ENCODE results near the gene CROCC2. TPM values are rescaled to one million over a fixed set of nuclear protein-coding genes. Genes with fewer than 3 reads are reported as not detected.

The CROCC2 gene
- polyA plus RNA-seq, 1 donor (not counting 4 experiments of a cell fraction or from before 2014, with no cell fraction given) = not detected

DNA sequence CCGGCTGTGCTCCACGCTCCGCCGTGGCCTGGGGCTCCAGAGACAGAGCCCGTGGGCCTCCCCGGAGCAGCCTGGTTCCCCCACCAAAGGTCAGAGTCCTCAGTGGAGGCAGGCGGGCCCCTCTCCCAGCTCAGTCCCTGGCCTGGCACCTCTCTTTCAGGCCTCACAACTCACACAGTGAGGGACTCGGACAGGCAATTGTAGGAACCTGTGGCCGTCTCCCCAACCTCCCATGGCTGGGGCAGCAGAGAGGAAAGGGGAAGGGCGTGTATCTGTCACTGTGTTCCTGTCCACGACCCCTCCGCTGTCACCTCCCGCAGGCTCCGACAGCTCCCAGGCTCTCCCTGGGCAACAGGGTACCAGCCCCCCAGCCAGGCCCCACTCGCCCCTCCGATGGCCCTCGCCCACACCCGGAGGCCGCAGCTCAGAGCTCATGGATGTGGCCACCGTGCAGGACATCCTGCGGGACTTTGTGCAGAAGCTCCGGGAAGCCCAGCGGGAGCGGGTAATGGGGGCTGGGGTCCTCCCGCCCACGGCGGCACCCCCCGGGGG is 59.8 kb downstream of the CROCC2 start:
- dilution Hi-C loops (cut with MboI; ENCODE audit: extremely low pct_ligation_motif_present, low sequenced_read_pairs) = no loop called here
- H3K4me3 ChIP-seq (ENCODE audit: control insufficient read depth in 2 of 3, extremely low read depth in 1 of 3, insufficient read depth in 2 of 3, low read depth in 1 of 3, low read length in 3 of 3) = no peak overlapping the region
- H3K4me2 ChIP-seq (ENCODE audit: control insufficient read depth, extremely low read depth, insufficient read depth, low read depth, low read length) = no peak overlapping the region
- no peaks in the 10 kb centered on the region for H3K79me2 ChIP-seq (ENCODE audit: control insufficient read depth, insufficient read depth, low read length)
- H4K20me1 ChIP-seq (ENCODE audit: control insufficient read depth, extremely low read depth, insufficient read depth, low read length) = no peaks in the 10 kb centered on the region
- H3K9ac ChIP-seq (ENCODE audit: control insufficient read depth, extremely low read depth, insufficient read depth, low read length) = no peak overlapping the region
- no peaks in the 10 kb centered on the region for H3K36me3 ChIP-seq (ENCODE audit: control insufficient read depth in 2 of 2, extremely low read depth in 1 of 2, insufficient read depth in 2 of 2, low read length in 2 of 2)
- TF ChIP-seq EZH2 (IDR thresholded peaks at IDR 0.05; ENCODE audit: low read length) = no peak
- TF ChIP-seq, protein P1, sequence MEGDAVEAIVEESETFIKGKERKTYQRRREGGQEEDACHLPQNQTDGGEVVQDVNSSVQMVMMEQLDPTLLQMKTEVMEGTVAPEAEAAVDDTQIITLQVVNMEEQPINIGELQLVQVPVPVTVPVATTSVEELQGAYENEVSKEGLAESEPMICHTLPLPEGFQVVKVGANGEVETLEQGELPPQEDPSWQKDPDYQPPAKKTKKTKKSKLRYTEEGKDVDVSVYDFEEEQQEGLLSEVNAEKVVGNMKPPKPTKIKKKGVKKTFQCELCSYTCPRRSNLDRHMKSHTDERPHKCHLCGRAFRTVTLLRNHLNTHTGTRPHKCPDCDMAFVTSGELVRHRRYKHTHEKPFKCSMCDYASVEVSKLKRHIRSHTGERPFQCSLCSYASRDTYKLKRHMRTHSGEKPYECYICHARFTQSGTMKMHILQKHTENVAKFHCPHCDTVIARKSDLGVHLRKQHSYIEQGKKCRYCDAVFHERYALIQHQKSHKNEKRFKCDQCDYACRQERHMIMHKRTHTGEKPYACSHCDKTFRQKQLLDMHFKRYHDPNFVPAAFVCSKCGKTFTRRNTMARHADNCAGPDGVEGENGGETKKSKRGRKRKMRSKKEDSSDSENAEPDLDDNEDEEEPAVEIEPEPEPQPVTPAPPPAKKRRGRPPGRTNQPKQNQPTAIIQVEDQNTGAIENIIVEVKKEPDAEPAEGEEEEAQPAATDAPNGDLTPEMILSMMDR (optimal IDR thresholded peaks at IDR 0.05 in 1 of 3, IDR thresholded peaks at IDR 0.05 in 1 of 3, conservative IDR thresholded peaks at IDR 0.05 in 1 of 3; ENCODE audit: extremely low read depth in 1 of 3, insufficient read depth in 2 of 3, low read length in 3 of 3) = no peak
- no peaks in the 10 kb centered on the region for H3K9me3 ChIP-seq (ENCODE audit: control insufficient read depth, low read depth, low read length)
- no peaks in the 10 kb centered on the region for H3K4me1 ChIP-seq (ENCODE audit: control insufficient read depth, extremely low read depth, insufficient read depth, low read length)
- H2AFZ ChIP-seq (ENCODE audit: control insufficient read depth, low read length) = no peak overlapping the region
- peaks cover 1% of the 10 kb centered on the region for H3K27me3 ChIP-seq (ENCODE audit: control insufficient read depth, extremely low read depth, insufficient read depth, low read length)
- DNase-seq (ENCODE audit: low read depth, low spot score) (no peak), FAIRE-seq (no peak)
- no peak overlapping the region for H3K27ac ChIP-seq (ENCODE audit: control insufficient read depth, insufficient read depth, low read length)
- H3K9me1 ChIP-seq (ENCODE audit: control insufficient read depth, extremely low read depth, insufficient read depth, low read length) = no peaks in the 10 kb centered on the region

DNA sequence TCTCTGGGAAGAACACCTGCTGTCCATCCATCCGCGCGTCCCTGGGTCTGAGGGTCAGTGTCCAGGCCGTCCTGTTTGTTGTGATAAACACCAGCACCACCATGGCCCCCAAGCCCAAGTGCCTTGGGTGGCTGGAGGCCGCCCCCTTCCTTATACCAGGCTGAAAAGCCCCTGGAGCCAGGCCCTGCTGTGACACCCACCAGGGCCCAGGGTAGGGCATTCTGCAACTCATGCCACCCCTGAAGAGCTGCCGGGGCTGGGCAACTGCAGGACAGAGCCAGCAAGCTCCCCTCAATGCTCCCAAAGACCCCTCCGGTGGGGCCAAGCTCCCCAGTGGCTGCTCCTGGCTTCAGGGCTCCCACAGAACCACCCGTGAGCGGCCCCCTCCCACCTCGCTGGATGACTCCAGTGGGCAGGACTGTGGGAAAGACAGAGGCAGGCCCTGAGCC is 60.3 kb downstream of the CROCC2 start:
- Histone ChIP-seq H3K4me2 (ENCODE audit: control insufficient read depth, extremely low read depth, insufficient read depth, low read depth, low read length) (no peak overlapping the region), H3K4me1 (ENCODE audit: control insufficient read depth, extremely low read depth, insufficient read depth, low read length) (no peaks in the 10 kb centered on the region), H2AFZ (ENCODE audit: control insufficient read depth, low read length) (no peak overlapping the region), H3K9me1 (ENCODE audit: control insufficient read depth, extremely low read depth, insufficient read depth, low read length) (no peaks in the 10 kb centered on the region), H3K27ac (ENCODE audit: control insufficient read depth, insufficient read depth, low read length) (no peak overlapping the region), H3K9ac (ENCODE audit: control insufficient read depth, extremely low read depth, insufficient read depth, low read length) (no peak overlapping the region), H3K79me2 (ENCODE audit: control insufficient read depth, insufficient read depth, low read length) (no peaks in the 10 kb centered on the region), H4K20me1 (ENCODE audit: control insufficient read depth, extremely low read depth, insufficient read depth, low read length) (no peaks in the 10 kb centered on the region), H3K27me3 (ENCODE audit: control insufficient read depth, extremely low read depth, insufficient read depth, low read length) (peaks cover 5% of the 10 kb centered on the region), H3K9me3 (ENCODE audit: control insufficient read depth, low read depth, low read length) (no peaks in the 10 kb centered on the region), H3K4me3 (ENCODE audit: control insufficient read depth in 2 of 3, extremely low read depth in 1 of 3, insufficient read depth in 2 of 3, low read depth in 1 of 3, low read length in 3 of 3) (no peak overlapping the region), H3K36me3 (ENCODE audit: control insufficient read depth in 2 of 2, extremely low read depth in 1 of 2, insufficient read depth in 2 of 2, low read length in 2 of 2) (no peaks in the 10 kb centered on the region)
- TF ChIP-seq EZH2 (IDR thresholded peaks at IDR 0.05; ENCODE audit: low read length) = no peak
- TF ChIP-seq, protein P1 (optimal IDR thresholded peaks at IDR 0.05 in 1 of 3, IDR thresholded peaks at IDR 0.05 in 1 of 3, conservative IDR thresholded peaks at IDR 0.05 in 1 of 3; ENCODE audit: extremely low read depth in 1 of 3, insufficient read depth in 2 of 3, low read length in 3 of 3) = no peak
- dilution Hi-C loops (cut with MboI; ENCODE audit: extremely low pct_ligation_motif_present, low sequenced_read_pairs) = no loop called here
- DNase-seq (ENCODE audit: low read depth, low spot score) (no peak), FAIRE-seq (no peak)

All from keratinocyte (primary cell).